Activated T-helper 1 cell treated with anti-CD3 and anti-CD28 coated beads, Interleukin-12 subunit alpha, Interleukin-12 subunit beta, Interleukin-2, Interleukin-4 antibody, amounts not matched to agents 30 ng/mL and 10 ng/mL and 1 ng/mL, durations not matched to agents 14 hours and 24 hours and 36 hours (primary cell): ENCODE measurements around the gene FITM2. TPM values are rescaled to one million over a fixed set of nuclear protein-coding genes. Genes with fewer than 3 reads are reported as not detected.
"Not testable (repeated sequence)": the region's sequence is repeated elsewhere in the genome, so short reads cannot be mapped to it uniquely, and the experiment has no call there.

ENCODE experiments used
- DNase-seq: peaks from one replicate; pipeline ENCODE4 v3.0.0; 2021; ENCODE audit warnings: low spot score
- H3K27ac Mint-ChIP-seq: one replicate; pipeline ENCODE4 v1.8.0; 2021; ENCODE audit warnings: mild to moderate bottlenecking, mixed read lengths
- H3K27me3 Mint-ChIP-seq: one replicate; pipeline ENCODE4 v1.8.0; 2022; ENCODE audit warnings: mild to moderate bottlenecking, moderate library complexity, mixed read lengths; ENCODE audit not compliant: insufficient read depth
- H3K36me3 Mint-ChIP-seq: one replicate; pipeline ENCODE4 v1.8.0; 2021; ENCODE audit warnings: low read depth, mixed read lengths
- H3K4me1 Mint-ChIP-seq: one replicate; pipeline ENCODE4 v1.8.0; 2021; ENCODE audit warnings: low read depth, mixed read lengths
- H3K4me3 Mint-ChIP-seq: one replicate; pipeline ENCODE4 v1.8.0; 2021; ENCODE audit warnings: mild to moderate bottlenecking, moderate library complexity, mixed read lengths
- H3K9me3 Mint-ChIP-seq: one replicate; pipeline ENCODE4 v1.8.0; 2021; ENCODE audit warnings: mixed read lengths
- intact Hi-C: fragments of 100-400 bp; cut with micrococcal nuclease; formaldehyde crosslinking; loops from one replicate; pipeline ENCODE4 v1.15.1; 2024
- total RNA-seq: library from RNA; stranded (reverse); gene quantifications from 2 replicates; pipeline ENCODE4 v1.2.3, GENCODE V29; 2022

The FITM2 gene
- total RNA-seq, 1 donor from 2014 or later: 2.2 TPM

GRCh38 chr20:44324343-44324742 lies 13.3 kb upstream of the FITM2 start:
- H3K27me3 Mint-ChIP-seq: peaks cover 10% of the 10 kb centered on the region

GRCh38 chr20:44319839-44320422 lies 8.9 kb upstream of the FITM2 start:
- no peak overlapping the region for H3K4me3 Mint-ChIP-seq
- intact Hi-C loops: no loop called here
- no peaks in the 10 kb centered on the region for H3K36me3 Mint-ChIP-seq
- no peaks in the 10 kb centered on the region for H3K9me3 Mint-ChIP-seq
- H3K4me1 Mint-ChIP-seq: no peaks in the 10 kb centered on the region
- peaks cover 6% of the 10 kb centered on the region for H3K27me3 Mint-ChIP-seq
- no peak overlapping the region for H3K27ac Mint-ChIP-seq
- no peak for DNase-seq

More at GRCh38 chr20:44324343-44324742, 13.3 kb upstream of the FITM2 start:
- intact Hi-C loops: no loop called here
- H3K36me3 Mint-ChIP-seq: no peaks in the 10 kb centered on the region
- no peak overlapping the region for H3K27ac Mint-ChIP-seq
- no peak for DNase-seq
- no peaks in the 10 kb centered on the region for H3K4me1 Mint-ChIP-seq
- H3K4me3 Mint-ChIP-seq: no peak overlapping the region
- no peaks in the 10 kb centered on the region for H3K9me3 Mint-ChIP-seq

GRCh38 chr20:44314870-44315269 lies 3.9 kb upstream of the FITM2 start:
- Mint-ChIP-seq H3K27me3 (peaks cover 8% of the 10 kb centered on the region), H3K4me3 (no peak overlapping the region), H3K36me3 (peaks cover 2% of the 10 kb centered on the region), H3K27ac (no peak overlapping the region), H3K9me3 (no peaks in the 10 kb centered on the region), H3K4me1 (peaks cover 12% of the 10 kb centered on the region)
- DNase-seq: no peak
- intact Hi-C loops: no loop called here

- Mint-ChIP-seq H3K27me3 (peaks cover 2% of the 10 kb centered on the region), H3K36me3 (peaks cover 5% of the 10 kb centered on the region), H3K27ac (peak overlapping the region; percentile 80), H3K4me1 (peaks cover 18% of the 10 kb centered on the region), H3K4me3 (peak overlapping the region; percentile 86), H3K9me3 (no peaks in the 10 kb centered on the region)
- intact Hi-C loops: loop anchor here (2.0 kb wide), 5 partner anchors 75 to 853 kb away; partner anchors contain the start of genes IFT52, SRSF6 and TTPAL
- DNase-seq: no peak
Observed at GRCh38 chr20:44309763-44310663, 989 bp downstream of the FITM2 start.

- H3K36me3 Mint-ChIP-seq: peaks cover 5% of the 10 kb centered on the region
- no peaks in the 10 kb centered on the region for H3K27me3 Mint-ChIP-seq
- H3K4me3 Mint-ChIP-seq: no peak overlapping the region
- intact Hi-C loops: no loop called here
- H3K9me3 Mint-ChIP-seq: no peaks in the 10 kb centered on the region
- H3K4me1 Mint-ChIP-seq: peaks cover 18% of the 10 kb centered on the region
- no peak for DNase-seq
- no peak overlapping the region for H3K27ac Mint-ChIP-seq
Observed at GRCh38 chr20:44306927-44307326, 4.1 kb downstream of the FITM2 start.

- Mint-ChIP-seq H3K27me3 (no peaks in the 10 kb centered on the region), H3K4me1 (peaks cover 2% of the 10 kb centered on the region), H3K4me3 (no peak overlapping the region), H3K27ac (no peak overlapping the region), H3K36me3 (peaks cover 4% of the 10 kb centered on the region), H3K9me3 (no peaks in the 10 kb centered on the region)
- DNase-seq: no peak
- intact Hi-C loops: no loop called here
Observed at GRCh38 chr20:44304383-44304782, 6.6 kb downstream of the FITM2 start.

GRCh38 chr20:44302736-44303135 lies 8.3 kb downstream of the FITM2 start:
- Mint-ChIP-seq H3K4me1 (no peaks in the 10 kb centered on the region), H3K27me3 (no peaks in the 10 kb centered on the region), H3K36me3 (peaks cover 4% of the 10 kb centered on the region), H3K9me3 (no peaks in the 10 kb centered on the region), H3K4me3 (no peak overlapping the region), H3K27ac (no peak overlapping the region)
- intact Hi-C loops: no loop called here
- no peak for DNase-seq

GRCh38 chr20:44302026-44302669 lies 8.9 kb downstream of the FITM2 start:
- no peak for DNase-seq
- H3K27ac Mint-ChIP-seq: no peak overlapping the region
- H3K36me3 Mint-ChIP-seq: peaks cover 4% of the 10 kb centered on the region
- no peaks in the 10 kb centered on the region for H3K9me3 Mint-ChIP-seq
- H3K27me3 Mint-ChIP-seq: no peaks in the 10 kb centered on the region
- no peak overlapping the region for H3K4me3 Mint-ChIP-seq
- intact Hi-C loops: no loop called here
- no peaks in the 10 kb centered on the region for H3K4me1 Mint-ChIP-seq

- H3K4me3 Mint-ChIP-seq: no peak overlapping the region
- H3K9me3 Mint-ChIP-seq: no peaks in the 10 kb centered on the region
- DNase-seq: no peak
- H3K36me3 Mint-ChIP-seq: no peaks in the 10 kb centered on the region
- H3K27ac Mint-ChIP-seq: no peak overlapping the region
- no peaks in the 10 kb centered on the region for H3K4me1 Mint-ChIP-seq
- intact Hi-C loops: no loop called here
- no peaks in the 10 kb centered on the region for H3K27me3 Mint-ChIP-seq
Observed at GRCh38 chr20:44301285-44301684, 9.7 kb downstream of the FITM2 start.

- H3K36me3 Mint-ChIP-seq, H3K27me3 Mint-ChIP-seq, H3K4me1 Mint-ChIP-seq, H3K27ac Mint-ChIP-seq, H3K4me3 Mint-ChIP-seq, DNase-seq, intact Hi-C loops, H3K9me3 Mint-ChIP-seq: not testable (repeated sequence)
Observed at GRCh38 chr20:44299011-44299535, 11.9 kb downstream of the FITM2 start.

GRCh38 chr20:44297721-44298120 lies 13.3 kb downstream of the FITM2 start:
- Mint-ChIP-seq H3K9me3 (no peaks in the 10 kb centered on the region), H3K4me3 (no peak overlapping the region), H3K4me1 (no peaks in the 10 kb centered on the region), H3K27ac (no peak overlapping the region), H3K27me3 (no peaks in the 10 kb centered on the region), H3K36me3 (no peaks in the 10 kb centered on the region)
- DNase-seq: no peak
- intact Hi-C loops: no loop called here

- intact Hi-C loops: no loop called here
- H3K27me3 Mint-ChIP-seq: peaks cover 3% of the 10 kb centered on the region
- no peak overlapping the region for H3K27ac Mint-ChIP-seq
- DNase-seq: no peak
- no peaks in the 10 kb centered on the region for H3K36me3 Mint-ChIP-seq
- no peaks in the 10 kb centered on the region for H3K9me3 Mint-ChIP-seq
- H3K4me3 Mint-ChIP-seq: no peak overlapping the region
- no peaks in the 10 kb centered on the region for H3K4me1 Mint-ChIP-seq
Observed at GRCh38 chr20:44296011-44296410, 15.0 kb downstream of the FITM2 start.

- Mint-ChIP-seq H3K4me3 (no peak overlapping the region), H3K27me3 (peaks cover 4% of the 10 kb centered on the region), H3K36me3 (no peaks in the 10 kb centered on the region), H3K9me3 (no peaks in the 10 kb centered on the region), H3K4me1 (no peaks in the 10 kb centered on the region), H3K27ac (no peak overlapping the region)
- intact Hi-C loops: no loop called here
- DNase-seq: no peak
Observed at GRCh38 chr20:44291754-44292153, 19.2 kb downstream of the FITM2 start.
